Ramos (cell line): ENCODE measurements around the gene KCNN1.

Experiments
- in situ Hi-C: fragments of 300-500 bp; cut with MboI; formaldehyde crosslinking; loops from one replicate; pipeline ENCODE4 v1.14.3; 2022; ENCODE audit warnings: low sequenced_read_pairs; ENCODE audit not compliant: unreplicated experiment

The KCNN1 gene

DNA sequence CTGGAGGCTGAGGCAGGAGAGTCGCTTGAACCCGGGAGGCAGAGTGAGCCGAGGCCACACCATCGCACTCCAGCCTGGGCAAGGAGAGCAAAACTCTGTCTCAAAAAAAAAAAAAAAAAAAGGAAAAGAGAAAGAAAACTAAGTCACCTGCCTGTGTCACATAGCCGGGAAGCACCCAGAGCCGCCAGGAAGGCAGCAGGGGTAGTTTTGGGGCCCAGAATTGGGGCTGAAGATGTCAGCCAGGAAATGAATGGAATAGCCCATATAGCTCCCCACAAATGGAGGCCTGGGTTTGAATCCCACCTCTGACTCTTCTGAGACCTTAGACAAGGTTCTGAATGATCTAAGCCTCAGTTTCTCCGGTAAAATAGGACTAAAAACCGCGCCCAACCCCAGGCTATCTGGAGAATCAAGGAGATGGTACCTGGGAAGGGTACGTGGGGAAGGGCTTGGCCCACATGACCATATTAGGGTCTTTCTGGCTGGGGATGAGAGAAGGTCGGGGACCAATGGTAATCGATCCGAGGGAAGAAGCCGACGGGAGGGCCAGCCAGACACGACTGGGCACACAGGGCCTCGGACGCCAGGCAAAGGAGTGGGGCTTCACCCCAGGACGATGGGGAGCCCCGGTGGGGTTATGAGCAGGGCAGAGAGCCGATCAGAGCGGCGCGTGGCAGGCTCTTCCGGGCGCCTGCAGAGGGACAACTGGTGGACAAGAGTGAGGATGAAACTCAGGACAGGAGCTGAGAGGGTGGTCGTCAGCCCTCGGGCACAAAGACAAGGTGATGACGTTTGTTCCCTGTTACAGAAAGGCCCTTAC lies 19.7 kb upstream of the KCNN1 start:
- in situ Hi-C loops, result loop anchor here (5.0 kb wide), 1 partner anchor 120 kb away; no protein-coding TSS in a partner anchor

DNA sequence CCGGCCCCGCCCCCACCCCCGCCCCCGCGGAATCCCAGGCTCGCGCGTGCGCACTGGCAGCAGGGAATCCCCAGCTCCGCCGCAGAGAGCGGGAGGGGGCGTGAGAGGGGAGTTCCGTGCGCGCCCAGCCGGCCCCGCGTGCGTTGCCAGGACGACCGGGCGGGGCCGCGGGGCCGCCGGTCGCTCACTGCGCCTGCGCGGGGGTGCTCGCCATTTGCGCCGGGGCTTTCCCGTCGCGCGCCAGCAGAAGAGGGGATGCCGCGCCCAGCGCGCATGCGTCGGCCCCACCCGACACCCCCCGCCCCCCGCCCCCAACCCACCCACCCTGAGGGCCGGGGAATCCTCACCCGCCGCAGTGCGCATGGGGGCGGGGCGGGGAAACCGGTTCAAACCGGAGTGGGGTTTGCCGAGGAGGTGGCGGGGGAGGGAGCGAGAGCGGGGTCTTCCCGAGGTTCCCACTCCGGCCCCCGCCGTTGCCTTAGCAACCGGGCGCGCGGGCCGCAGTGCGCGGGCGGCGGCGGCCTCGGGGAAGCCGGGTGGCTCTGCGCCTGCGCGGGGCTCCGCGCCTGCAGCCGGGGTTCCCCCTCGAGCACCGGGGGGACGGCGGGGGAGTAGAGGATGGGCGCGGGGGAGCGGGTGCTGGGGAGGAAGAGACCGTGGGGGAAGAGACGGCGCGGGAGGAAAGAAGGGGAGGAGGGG lies 18.9 kb upstream of the KCNN1 start:
- in situ Hi-C loops, result loop anchor here (5.0 kb wide), 1 partner anchor 119 kb away; no protein-coding TSS in a partner anchor

GRCh38 chr19:17948514-17948900 lies 18.4 kb upstream of the KCNN1 start:
- in situ Hi-C loops, result loop anchor here (5.0 kb wide), 1 partner anchor 119 kb away; no protein-coding TSS in a partner anchor

DNA sequence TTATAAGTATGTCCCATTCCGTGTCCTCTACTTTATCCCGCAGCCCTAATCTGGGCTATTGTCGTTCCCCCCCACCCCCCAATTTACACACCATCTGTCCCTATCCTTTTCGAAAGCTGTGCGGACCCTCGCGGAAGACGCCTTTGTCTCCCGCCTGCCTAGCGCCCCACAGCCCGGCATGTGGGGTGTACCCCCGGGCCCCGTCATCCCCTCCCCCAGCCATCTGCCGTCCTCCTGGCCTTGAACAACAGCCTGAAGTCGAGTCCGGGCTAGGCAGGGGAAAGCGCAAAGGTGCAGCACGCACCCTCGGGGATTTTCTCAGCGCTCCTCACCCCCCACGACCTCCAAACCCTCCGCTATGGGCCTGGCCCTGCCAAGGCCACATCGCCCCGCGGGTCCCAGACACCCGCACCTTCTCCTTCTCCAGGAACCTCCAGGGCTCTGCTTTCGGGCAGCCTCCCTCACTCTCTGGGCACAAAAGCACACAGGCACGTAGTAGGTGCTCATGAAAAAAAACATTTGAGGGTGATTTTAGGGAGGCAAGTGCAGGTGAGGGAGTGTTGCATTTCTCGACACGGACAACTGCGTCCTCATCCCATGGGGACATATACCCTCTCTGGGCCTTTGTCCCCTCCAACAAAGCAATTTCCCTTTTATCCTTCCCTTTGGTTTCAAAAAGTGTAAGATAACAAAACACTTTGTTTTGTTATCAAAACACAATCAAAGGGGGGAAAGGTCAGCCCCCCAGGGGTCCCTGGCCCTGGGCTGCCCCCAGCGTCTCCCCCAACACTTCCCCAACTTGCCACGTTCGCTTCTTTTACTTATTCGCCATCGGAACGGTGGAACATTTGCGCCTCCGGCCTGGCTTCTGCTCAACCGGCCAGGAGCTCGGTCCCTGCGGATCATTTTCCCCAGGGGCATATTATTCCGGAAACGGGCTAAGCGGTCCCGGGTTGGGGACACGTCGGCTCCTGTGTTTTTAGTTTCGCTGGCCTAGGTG lies 17.7 kb upstream of the KCNN1 start:
- in situ Hi-C loops, result loop anchor here (5.0 kb wide), 1 partner anchor 118 kb away; no protein-coding TSS in a partner anchor

DNA sequence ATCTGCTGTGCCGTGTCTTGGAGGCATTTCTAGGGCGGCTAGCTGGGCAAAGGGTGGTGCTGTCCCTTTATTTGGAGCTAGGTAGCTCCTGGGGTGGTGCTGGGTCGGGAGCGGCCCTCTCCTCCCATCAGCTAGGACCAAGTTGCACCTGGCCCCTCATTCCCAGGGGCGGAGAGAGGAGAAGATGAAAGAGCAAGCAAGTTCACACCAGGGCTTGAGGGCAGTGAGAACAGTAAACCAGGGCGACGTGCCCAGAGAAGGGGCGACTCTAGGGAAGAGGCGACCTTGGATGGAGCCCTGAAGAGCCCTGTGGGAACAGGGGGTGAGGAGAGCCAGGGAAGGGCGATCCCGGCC lies 17.0 kb upstream of the KCNN1 start:
- in situ Hi-C loops, result loop anchor here (5.0 kb wide), 2 partner anchors 37 to 117 kb away; no protein-coding TSS in a partner anchor

DNA sequence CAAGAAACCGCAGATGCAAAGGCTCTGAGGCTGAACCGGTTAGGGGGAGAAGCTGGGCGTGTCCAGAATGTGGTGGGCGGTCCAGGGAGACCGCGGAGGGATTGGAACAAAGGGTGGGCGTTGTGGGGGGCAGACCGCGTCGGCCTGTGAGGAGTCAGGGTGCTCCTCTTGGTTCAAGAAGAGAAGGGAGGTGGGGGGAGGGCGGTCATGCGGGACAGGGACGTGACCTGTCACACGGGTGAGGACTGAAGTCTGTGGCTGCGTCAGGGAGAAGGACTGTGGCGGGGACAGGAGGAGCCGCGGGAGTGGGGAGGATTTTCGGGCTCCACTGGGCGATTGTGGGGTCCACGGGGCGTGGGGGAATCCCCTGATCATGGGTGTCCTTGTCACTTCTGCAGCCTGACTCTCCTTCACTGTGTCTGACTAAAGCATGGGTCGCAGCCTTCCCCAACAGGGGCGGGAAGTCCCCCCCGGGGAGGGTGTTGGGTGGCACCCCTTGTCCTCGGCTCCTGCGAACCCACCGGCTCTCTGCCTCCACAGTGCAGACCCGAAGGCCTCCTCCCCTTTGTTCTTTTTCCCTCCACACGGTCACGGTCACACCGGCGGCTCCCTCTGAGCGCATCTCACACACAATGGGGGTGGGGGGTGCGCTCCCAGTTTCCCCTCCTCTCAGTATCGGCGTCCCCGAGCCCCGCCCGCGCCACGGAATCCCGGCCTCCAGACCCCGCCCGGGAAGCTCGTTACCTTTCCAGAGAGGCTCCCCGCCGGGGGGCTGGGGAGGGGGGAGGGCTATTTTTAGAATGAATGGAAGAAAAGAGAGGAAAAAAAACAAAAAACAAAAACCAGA lies 16.4 kb upstream of the KCNN1 start:
- in situ Hi-C loops, result loop anchor here (5.0 kb wide), 1 partner anchor 37 kb away; no protein-coding TSS in a partner anchor

GRCh38 chr19:17951157-17951989 lies 15.5 kb upstream of the KCNN1 start:
- in situ Hi-C loops, result loop anchor here (5.0 kb wide), 1 partner anchor 36 kb away; no protein-coding TSS in a partner anchor

- in situ Hi-C loops, result loop anchor here (5.0 kb wide), 1 partner anchor 35 kb away; no protein-coding TSS in a partner anchor
Measured at GRCh38 chr19:17951990-17952976, 14.6 kb upstream of the KCNN1 start.

DNA sequence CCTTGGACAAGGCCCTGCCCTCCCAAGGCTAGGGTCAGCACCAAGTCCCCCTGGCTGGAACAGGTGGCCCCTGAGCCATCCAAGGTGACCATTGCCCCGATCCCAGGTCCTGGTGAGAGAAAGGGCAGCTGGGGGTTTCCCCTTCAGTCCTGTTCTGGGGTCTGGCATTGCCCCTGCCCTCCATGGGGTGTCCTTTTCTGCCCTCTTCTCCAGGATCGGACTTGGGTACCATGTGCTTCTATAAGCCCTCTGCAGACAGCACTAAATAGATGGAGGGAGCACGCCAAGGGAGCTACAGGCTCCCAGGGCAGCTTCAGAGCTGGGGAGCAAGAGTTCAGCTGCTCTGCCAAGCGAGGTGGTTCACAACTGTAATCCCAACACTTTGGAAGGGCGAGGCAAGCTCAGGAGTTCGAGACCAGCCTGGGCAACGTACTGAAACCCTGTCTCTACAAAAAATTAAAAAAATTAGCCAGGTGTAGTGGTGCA lies 13.5 kb upstream of the KCNN1 start:
- in situ Hi-C loops, result loop anchor here (5.0 kb wide), 1 partner anchor 34 kb away; no protein-coding TSS in a partner anchor

- in situ Hi-C loops, result loop anchor here (5.0 kb wide), 1 partner anchor 33 kb away; no protein-coding TSS in a partner anchor
Measured at GRCh38 chr19:17953869-17954268, 13.0 kb upstream of the KCNN1 start.

GRCh38 chr19:17954401-17954800 lies 12.5 kb upstream of the KCNN1 start:
- in situ Hi-C loops, result loop anchor here (5.0 kb wide), 1 partner anchor 33 kb away; no protein-coding TSS in a partner anchor

- in situ Hi-C loops, result no loop called here
Measured at GRCh38 chr19:17957149-17957849, 9.6 kb upstream of the KCNN1 start.

GRCh38 chr19:17957885-17958284 lies 9.0 kb upstream of the KCNN1 start:
- in situ Hi-C loops, result no loop called here

DNA sequence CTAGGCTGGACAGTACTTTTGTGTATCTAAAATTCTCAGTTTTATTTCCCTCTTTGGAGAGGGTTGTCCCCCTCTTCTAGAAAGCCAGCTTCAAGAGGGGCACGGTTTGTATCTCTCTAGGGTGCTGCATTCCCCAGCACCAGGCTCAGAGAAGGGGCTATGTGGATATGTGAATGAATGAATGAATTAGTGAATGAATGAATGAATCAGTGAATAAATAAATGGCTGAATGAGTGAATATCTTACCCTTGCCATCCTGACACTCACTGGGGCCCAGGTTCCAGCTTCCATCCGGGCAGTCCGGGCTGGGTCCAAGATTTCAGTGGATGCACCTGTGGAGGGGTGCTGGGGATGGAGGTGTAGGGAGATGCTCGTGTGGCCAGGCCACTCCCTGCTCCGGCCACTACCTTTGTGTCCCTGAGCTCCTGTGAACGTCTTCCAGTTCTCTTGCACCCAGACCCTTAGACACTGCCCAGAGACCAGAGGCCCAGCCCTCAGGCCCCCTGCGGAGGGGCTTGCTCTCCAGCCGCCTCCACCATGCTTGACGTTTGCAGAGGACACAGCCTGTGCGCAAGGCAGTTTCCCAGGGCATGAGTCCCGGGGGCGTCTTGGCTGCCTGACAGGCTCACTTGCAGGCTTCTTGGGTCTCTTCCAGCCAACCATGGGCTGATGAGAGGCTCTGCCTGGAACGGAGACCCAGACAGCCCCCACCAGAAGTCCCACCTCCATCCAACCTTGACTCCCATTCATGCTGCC lies 2.8 kb upstream of the KCNN1 start:
- in situ Hi-C loops, result no loop called here

DNA sequence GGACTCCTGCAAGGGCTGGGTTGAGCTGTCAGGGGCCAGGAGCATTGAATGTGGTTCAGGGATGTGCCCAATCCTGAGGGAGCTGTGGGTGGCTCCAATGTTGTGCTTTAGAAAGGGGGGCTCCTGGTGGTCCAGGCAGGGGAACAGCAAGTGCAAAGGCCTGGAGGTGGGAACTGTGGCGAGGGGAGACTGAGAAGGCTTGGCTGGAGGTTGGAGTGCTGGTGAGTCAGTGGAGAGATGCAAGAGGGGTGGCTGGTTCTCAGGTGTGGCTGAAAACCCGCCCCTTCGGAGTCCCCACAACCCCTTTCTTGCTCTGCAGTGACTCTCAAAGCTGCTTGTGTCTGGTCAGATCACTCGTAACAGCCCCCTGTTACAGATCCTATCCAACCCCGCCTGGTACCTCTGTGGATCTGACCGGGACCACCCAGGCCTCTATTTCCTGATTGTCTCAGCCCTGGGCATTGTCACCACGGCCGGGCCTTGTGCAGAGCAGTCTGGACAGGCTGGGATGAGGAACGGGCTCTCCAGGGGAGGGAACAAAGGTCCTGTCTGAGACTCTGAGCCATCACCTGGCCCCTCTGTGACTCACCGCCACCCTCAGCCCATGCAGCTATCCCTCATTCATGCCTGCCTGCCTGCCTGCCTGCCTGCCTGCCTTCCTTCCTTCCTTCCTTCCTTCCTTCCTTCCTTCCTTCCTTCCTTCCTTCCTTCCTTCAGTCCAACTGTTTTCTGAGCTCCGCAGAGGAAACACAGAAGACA lies 1.4 kb upstream of the KCNN1 start:
- in situ Hi-C loops, result no loop called here
